K562 (cell line): Measurements from ENCODE around the gene ZBTB43. TPM values are rescaled to one million over a fixed set of nuclear protein-coding genes. Genes with fewer than 3 reads are reported as not detected.
A peak's percentile ranks its signal among the peaks of the same experiment; 100 is the strongest.

ENCODE experiments used
- ATF3 ChIP-seq, 2 experiments: fragments of 450-650 bp in 1 of 2; sonication (generic) in 1 of 2; formaldehyde crosslinking in 1 of 2; IDR thresholded peaks in 1 of 2; conservative IDR thresholded peaks in 1 of 2; 2 replicates each; pipeline versions ENCODE4 v1.6.1 to v1.8.1; 2016 to 2023; ENCODE audit warnings: mild to moderate bottlenecking in 2 of 2, moderate library complexity in 2 of 2, inconsistent platforms in 1 of 2, missing genetic modification reagents in 1 of 2
- CC2D1A ChIP-seq: fragments of 450-650 bp; IDR thresholded peaks from 2 replicates; pipeline ENCODE4 v1.6.1; 2017; ENCODE audit warnings: mild to moderate bottlenecking
- CEBPG ChIP-seq, 3 experiments: fragments of 200-800 bp in 1 of 3; sonication (Bioruptor generic) in 1 of 3; sonication (generic) in 1 of 3; formaldehyde crosslinking in 1 of 3; IDR thresholded peaks in 2 of 3; conservative IDR thresholded peaks in 1 of 3; 2 replicates each; pipeline versions ENCODE4 v1.6.1 to v1.8.0; 2016 to 2022; ENCODE audit warnings: missing compliant biosample characterization in 2 of 3, missing genetic modification characterization in 2 of 3, mild to moderate bottlenecking in 1 of 3, missing genetic modification reagents in 1 of 3
- DDX20 ChIP-seq: fragments of 450-650 bp; IDR thresholded peaks from 2 replicates; pipeline ENCODE4 v1.6.1; 2016; ENCODE audit warnings: missing genetic modification characterization, low read depth, mild to moderate bottlenecking, missing compliant biosample characterization, moderate library complexity
- E2F3 ChIP-seq: fragments of 250-450 bp; sonication (Bioruptor Pico); IDR thresholded peaks from 2 replicates; pipeline ENCODE4 v1.4.0; 2020; ENCODE audit warnings: mild to moderate bottlenecking
- MAFF ChIP-seq: IDR thresholded peaks from 2 replicates; pipeline ENCODE4 v1.6.1; 2012; ENCODE audit warnings: low read length, improper control_type of control experiment
- MAFG ChIP-seq: fragments of 450-650 bp; conservative IDR thresholded peaks from 2 replicates; pipeline ENCODE4 v1.6.1; 2016; ENCODE audit warnings: missing genetic modification characterization, missing compliant biosample characterization
- MAFK ChIP-seq: IDR thresholded peaks from 2 replicates; pipeline ENCODE4 v1.6.1; 2011; ENCODE audit warnings: low read length, improper control_type of control experiment
- MITF ChIP-seq: IDR thresholded peaks from 2 replicates; pipeline ENCODE4 v1.6.1; 2014; ENCODE audit warnings: antibody characterized with exemption
- SETDB1 ChIP-seq: IDR thresholded peaks from one replicate; pipeline ENCODE4 v1.6.1; 2012; ENCODE audit warnings: low read length, control low read depth, inconsistent platforms
- SMARCC2 ChIP-seq: fragments of 450-650 bp; IDR thresholded peaks from 2 replicates; pipeline ENCODE4 v1.6.1; 2017; ENCODE audit warnings: antibody characterized with exemption, moderate library complexity, mild to moderate bottlenecking, low read depth
- TFE3 ChIP-seq: fragments of 450-650 bp; formaldehyde crosslinking; IDR thresholded peaks from 2 replicates; pipeline ENCODE4 v1.4.0; 2020; ENCODE audit warnings: mild to moderate bottlenecking, mixed read lengths
- TSC22D4 ChIP-seq: fragments of 450-650 bp; IDR thresholded peaks from 2 replicates; pipeline ENCODE4 v1.6.1; 2016; ENCODE audit warnings: missing genetic modification characterization, missing biosample characterization, control low read depth
- ZNF316 ChIP-seq: fragments of 450-650 bp; IDR thresholded peaks from 2 replicates; pipeline ENCODE4 v1.6.1; 2016
- ZNF408 ChIP-seq: fragments of 250-450 bp; sonication (Bioruptor Pico); IDR thresholded peaks from 2 replicates; pipeline ENCODE4 v1.4.0; 2020; ENCODE audit warnings: low read depth, mild to moderate bottlenecking, moderate library complexity
- ZNF584 ChIP-seq: fragments of 200-800 bp; sonication (Bioruptor generic); IDR thresholded peaks from 2 replicates; pipeline ENCODE4 v1.6.1; 2016; ENCODE audit warnings: low read depth, mild to moderate bottlenecking, missing genetic modification characterization, missing compliant biosample characterization
- ZNF764 ChIP-seq: fragments of 250-450 bp; sonication (Bioruptor Pico); IDR thresholded peaks from 2 replicates; pipeline ENCODE4 v1.4.0; 2020; ENCODE audit warnings: low read depth, mild to moderate bottlenecking, moderate library complexity
- ZNF830 ChIP-seq: fragments of 250-450 bp; sonication (Bioruptor Pico); IDR thresholded peaks from 2 replicates; pipeline ENCODE4 v1.5.0; 2021; ENCODE audit warnings: mild to moderate bottlenecking
- ZSCAN29 ChIP-seq: fragments of 450-650 bp; IDR thresholded peaks from 2 replicates; pipeline ENCODE4 v1.6.1; 2017
- polyA plus RNA-seq, 8 experiments: library from polyadenylated mRNA; depleted of rRNA in 4 of 8; stranded (reverse) in 5 of 8; unstranded in 3 of 8; fragments of >200 nt; fragmentation: Nextera tagmentation in 2 of 8; fragmentation: Illumina TruSeq in 1 of 8; extraction: Ambion mirVana in 2 of 8; extraction: Trizol in 1 of 8; gene quantifications; 2 replicates each; pipeline versions ENCODE4 v1.2.1 to v1.2.3, GENCODE V29; 2011 to 2014; ENCODE audit warnings: inconsistent platforms in 1 of 8, missing spikeins in 1 of 8
- total RNA-seq, 7 experiments: library from RNA; depleted of rRNA in 6 of 7; stranded (reverse); fragments of >200 nt in 6 of 7; fragmentation: Illumina TruSeq in 2 of 7; extraction: Trizol in 2 of 7; gene quantifications; 2 replicates each; pipeline versions ENCODE4 v1.2.1 to v1.2.3, GENCODE V29; 2011 to 2021; ENCODE audit warnings: low replicate concordance in 1 of 7
- TF ChIP-seq, protein P1 (sequence below): sonication (generic); formaldehyde crosslinking; IDR thresholded peaks from 2 replicates; pipeline ENCODE4 v1.8.0; 2022; ENCODE audit warnings: mild to moderate bottlenecking, low read depth, missing genetic modification reagents
- TF ChIP-seq, protein P2 (sequence below): IDR thresholded peaks from 2 replicates; pipeline ENCODE4 v1.6.1; 2011; ENCODE audit not compliant: insufficient read length; ENCODE audit errors: extremely low read depth

Gene ZBTB43
- total and polyA plus RNA-seq, 9 of the 15 experiments (the other 6 are each of a cell fraction or from before 2014, with no cell fraction given): 3.9 to 17.2 (median 9.1) TPM

DNA sequence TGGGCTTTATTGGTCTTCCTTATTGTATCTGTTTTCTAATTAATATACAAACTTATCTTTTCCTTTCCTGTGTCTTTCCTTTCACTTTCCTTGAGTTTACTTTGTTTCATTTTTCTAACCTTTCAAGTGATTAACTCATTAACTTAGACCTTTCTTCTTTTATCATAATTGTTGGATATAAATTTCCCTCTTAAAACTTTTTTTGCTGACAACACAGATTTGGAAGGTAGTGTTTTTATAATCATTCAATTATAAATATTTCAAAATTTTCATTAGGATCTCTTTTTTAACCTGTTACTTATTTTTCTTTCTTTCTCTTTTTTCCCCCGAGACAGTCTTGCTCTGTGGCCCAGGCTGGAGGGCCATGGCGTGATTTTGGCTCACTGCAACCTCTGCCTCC is 6.9 kb upstream of the ZBTB43 start (continued):
- TF ChIP-seq MITF: no peak
- TF ChIP-seq ZNF316: peak; percentile 98
- TF ChIP-seq MAFG (tag): peak; percentile 90
- TF ChIP-seq ZNF408 (CRISPR knock-in tag): no peak
- no peak for TF ChIP-seq ZNF764 (CRISPR knock-in tag)
- TF ChIP-seq ATF3 (IDR thresholded peaks at IDR 0.05): no peak
- TF ChIP-seq ATF3 (CRISPR knock-in tag; conservative IDR thresholded peaks at IDR 0.05): no peak
- no peak for TF ChIP-seq ZNF584 (CRISPR knock-in tag)
- TF ChIP-seq TSC22D4 (tag): no peak
- no peak for TF ChIP-seq TFE3 (CRISPR knock-in tag)
- TF ChIP-seq, protein P1, sequence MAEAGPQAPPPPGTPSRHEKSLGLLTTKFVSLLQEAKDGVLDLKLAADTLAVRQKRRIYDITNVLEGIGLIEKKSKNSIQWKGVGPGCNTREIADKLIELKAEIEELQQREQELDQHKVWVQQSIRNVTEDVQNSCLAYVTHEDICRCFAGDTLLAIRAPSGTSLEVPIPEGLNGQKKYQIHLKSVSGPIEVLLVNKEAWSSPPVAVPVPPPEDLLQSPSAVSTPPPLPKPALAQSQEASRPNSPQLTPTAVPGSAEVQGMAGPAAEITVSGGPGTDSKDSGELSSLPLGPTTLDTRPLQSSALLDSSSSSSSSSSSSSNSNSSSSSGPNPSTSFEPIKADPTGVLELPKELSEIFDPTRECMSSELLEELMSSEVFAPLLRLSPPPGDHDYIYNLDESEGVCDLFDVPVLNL (CRISPR knock-in tag): no peak
- no peak for TF ChIP-seq CC2D1A
- no peak for TF ChIP-seq SETDB1
- no peak for TF ChIP-seq ZSCAN29
- TF ChIP-seq DDX20 (tag): no peak
- no peak for TF ChIP-seq SMARCC2
- TF ChIP-seq, protein P2, sequence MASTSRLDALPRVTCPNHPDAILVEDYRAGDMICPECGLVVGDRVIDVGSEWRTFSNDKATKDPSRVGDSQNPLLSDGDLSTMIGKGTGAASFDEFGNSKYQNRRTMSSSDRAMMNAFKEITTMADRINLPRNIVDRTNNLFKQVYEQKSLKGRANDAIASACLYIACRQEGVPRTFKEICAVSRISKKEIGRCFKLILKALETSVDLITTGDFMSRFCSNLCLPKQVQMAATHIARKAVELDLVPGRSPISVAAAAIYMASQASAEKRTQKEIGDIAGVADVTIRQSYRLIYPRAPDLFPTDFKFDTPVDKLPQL: no peak
- no peak for TF ChIP-seq ZNF830 (CRISPR knock-in tag)
- TF ChIP-seq MAFF: peak; percentile 83; the same call in 1 of the 2 replicates
- TF ChIP-seq E2F3: no peak
- peak; percentile 92 for TF ChIP-seq MAFK
- TF ChIP-seq CEBPG (CRISPR knock-in tag; IDR thresholded peaks at IDR 0.05): no peak
- TF ChIP-seq CEBPG (tag; conservative IDR thresholded peaks at IDR 0.05 in 1 of 2, IDR thresholded peaks at IDR 0.05 in 1 of 2): no peak
